Measurements from ENCODE around the gene ISX.

The ISX gene

GRCh38 chr22:35113341-35113740, 47.4 kb downstream of the ISX start:
- no peak for DNase-seq (ENCODE audit: low spot score)

- no peak for DNase-seq (ENCODE audit: low spot score)
Measured at GRCh38 chr22:35114131-35114980, 48.4 kb downstream of the ISX start.

GRCh38 chr22:35115515-35115914, 49.6 kb downstream of the ISX start:
- no peak for DNase-seq (ENCODE audit: low spot score)

- DNase-seq (ENCODE audit: low spot score), result no peak
Measured at GRCh38 chr22:35116269-35116668, 50.3 kb downstream of the ISX start.

- no peak for DNase-seq (ENCODE audit: low spot score)
Measured at GRCh38 chr22:35116817-35117216, 50.9 kb downstream of the ISX start.

GRCh38 chr22:35119494-35119893, 53.5 kb downstream of the ISX start:
- DNase-seq (ENCODE audit: low spot score), result no peak

GRCh38 chr22:35124691-35125219, 58.8 kb downstream of the ISX start:
- no peak for DNase-seq (ENCODE audit: low spot score)

- no peak for DNase-seq (ENCODE audit: low spot score)
Measured at GRCh38 chr22:35126993-35127392, 61.0 kb downstream of the ISX start.

GRCh38 chr22:35128637-35129036, 62.7 kb downstream of the ISX start:
- DNase-seq (ENCODE audit: low spot score), result no peak

GRCh38 chr22:35131525-35132000, 65.6 kb downstream of the ISX start:
- DNase-seq (ENCODE audit: low spot score), result no peak

- no peak for DNase-seq (ENCODE audit: low spot score)
Measured at GRCh38 chr22:35132568-35132967, 66.6 kb downstream of the ISX start.

GRCh38 chr22:35133702-35134380, 67.9 kb downstream of the ISX start:
- no peak for DNase-seq (ENCODE audit: low spot score)

GRCh38 chr22:35134637-35135036, 68.7 kb downstream of the ISX start:
- DNase-seq (ENCODE audit: low spot score), result no peak

GRCh38 chr22:35135165-35135564, 69.2 kb downstream of the ISX start:
- no peak for DNase-seq (ENCODE audit: low spot score)
